RKO (cell line): ENCODE results near the gene IER5L.

Source experiments
- DNase-seq: peaks from one replicate; pipeline ENCODE4 v3.0.0-alpha.2; 2016; ENCODE audit warnings: low spot score

IER5L gene

GRCh38 chr9:129177791-129178567 lies at the start of gene IER5L:
Gene IER5L (minus strand): TSS chr9:129178261. CDS start chr9:129178052, 209 bp downstream.
- DNase-seq = peak; percentile 99

GRCh38 chr9:129227843-129228189 lies 49.8 kb upstream of the IER5L start:
- no peak for DNase-seq

- no peak for DNase-seq
Observed at GRCh38 chr9:129225815-129226214, 47.8 kb upstream of the IER5L start.

- DNase-seq = no peak
Observed at GRCh38 chr9:129225490-129225778, 47.4 kb upstream of the IER5L start.

GRCh38 chr9:129224618-129225489 lies 46.8 kb upstream of the IER5L start:
- no peak for DNase-seq

GRCh38 chr9:129223551-129224208 lies 45.6 kb upstream of the IER5L start:
- no peak for DNase-seq

- DNase-seq = no peak
Observed at GRCh38 chr9:129222819-129223218, 44.8 kb upstream of the IER5L start.

GRCh38 chr9:129221979-129222635 lies 44.0 kb upstream of the IER5L start:
- no peak for DNase-seq

- no peak for DNase-seq
Observed at GRCh38 chr9:129221233-129221632, 43.2 kb upstream of the IER5L start.

- DNase-seq = no peak
Observed at GRCh38 chr9:129220771-129221170, 42.7 kb upstream of the IER5L start.

- no peak for DNase-seq
Observed at GRCh38 chr9:129218918-129219317, 40.9 kb upstream of the IER5L start.

GRCh38 chr9:129218272-129218625 lies 40.2 kb upstream of the IER5L start:
- DNase-seq = no peak

GRCh38 chr9:129213551-129213950 lies 35.5 kb upstream of the IER5L start:
- DNase-seq = no peak

- no peak for DNase-seq
Observed at GRCh38 chr9:129211686-129212085, 33.6 kb upstream of the IER5L start.

GRCh38 chr9:129210125-129210524 lies 32.1 kb upstream of the IER5L start:
- DNase-seq = no peak

- DNase-seq = no peak
Observed at GRCh38 chr9:129209580-129209979, 31.5 kb upstream of the IER5L start.

- DNase-seq = no peak
Observed at GRCh38 chr9:129209109-129209508, 31.0 kb upstream of the IER5L start.

- DNase-seq = no peak
Observed at GRCh38 chr9:129208207-129209032, 30.4 kb upstream of the IER5L start.

- no peak for DNase-seq
Observed at GRCh38 chr9:129206905-129207304, 28.8 kb upstream of the IER5L start.

GRCh38 chr9:129206401-129206800 lies 28.3 kb upstream of the IER5L start:
- no peak for DNase-seq

GRCh38 chr9:129204840-129205239 lies 26.8 kb upstream of the IER5L start:
- no peak for DNase-seq

- DNase-seq = no peak
Observed at GRCh38 chr9:129203556-129203909, 25.5 kb upstream of the IER5L start.
